ENCODE results near the gene GABARAP. TPM values are rescaled to one million over a fixed set of nuclear protein-coding genes. Genes with fewer than 3 reads are reported as not detected.

GABARAP gene
- total RNA-seq, 3 donors from 2014 or later (not counting 1 experiment from before 2014, with no cell fraction given): 256 to 277 (median 276) TPM

- no peaks in the 10 kb centered on the region for H3K27me3 Mint-ChIP-seq (ENCODE audit: low read depth in 2 of 2)
- intact Hi-C loops (cut with micrococcal nuclease): no loop called here
- peaks cover 19 to 32% of the 10 kb centered on the region in 2 donors for H3K4me1 Mint-ChIP-seq
- Histone ChIP-seq H3K27ac (ENCODE audit: low read length) (no peak overlapping the region), H3K27me3 (ENCODE audit: control insufficient read depth, insufficient read depth, low read length) (no peaks in the 10 kb centered on the region), H3K9me3 (ENCODE audit: control insufficient read depth, insufficient read depth, low read length) (no peaks in the 10 kb centered on the region), H3K4me1 (ENCODE audit: control insufficient read depth, insufficient read depth, low read length) (peaks cover 28% of the 10 kb centered on the region), H3K4me3 (ENCODE audit: low read length) (no peak overlapping the region), H3K36me3 (ENCODE audit: control insufficient read depth, insufficient read depth, low read length) (peaks cover 53% of the 10 kb centered on the region)
- H3K9me3 Mint-ChIP-seq: no peaks in the 10 kb centered on the region
- no peak for TF ChIP-seq CTCF (IDR thresholded peaks at IDR 0.05)
- no peak overlapping the region for H3K27ac Mint-ChIP-seq
- 92% methylated on average over 7 of the region's 7 CpGs for WGBS (ENCODE audit: insufficient coverage)
- no peak for DNase-seq
- H3K4me3 Mint-ChIP-seq: no peak overlapping the region
- no peaks in the 10 kb centered on the region for H3K36me3 Mint-ChIP-seq
- ATAC-seq: no peak
These were observed 19.3 kb downstream of the GABARAP start for GRCh38 chr17:7222972-7223292.

- H3K27me3 Mint-ChIP-seq (ENCODE audit: low read depth in 2 of 2): no peaks in the 10 kb centered on the region
- DNase-seq: no peak
- H3K4me1 Mint-ChIP-seq: peaks cover 19 to 36% of the 10 kb centered on the region in 2 donors
- peak overlapping the region; percentile 21 for H3K4me3 Mint-ChIP-seq
- peak overlapping the region in 1 of 2 donors; percentile 98 for H3K27ac Mint-ChIP-seq
- 94% methylated on average over 15 of the region's 15 CpGs for WGBS (ENCODE audit: insufficient coverage)
- Histone ChIP-seq H3K27me3 (ENCODE audit: control insufficient read depth, insufficient read depth, low read length) (no peaks in the 10 kb centered on the region), H3K4me1 (ENCODE audit: control insufficient read depth, insufficient read depth, low read length) (peaks cover 33% of the 10 kb centered on the region), H3K9me3 (ENCODE audit: control insufficient read depth, insufficient read depth, low read length) (no peaks in the 10 kb centered on the region), H3K36me3 (ENCODE audit: control insufficient read depth, insufficient read depth, low read length) (peaks cover 47% of the 10 kb centered on the region), H3K4me3 (ENCODE audit: low read length) (no peak overlapping the region), H3K27ac (ENCODE audit: low read length) (no peak overlapping the region)
- no peaks in the 10 kb centered on the region for H3K9me3 Mint-ChIP-seq
- no peak for ATAC-seq
- H3K36me3 Mint-ChIP-seq: no peaks in the 10 kb centered on the region
- no peak for TF ChIP-seq CTCF (IDR thresholded peaks at IDR 0.05)
- intact Hi-C loops (cut with micrococcal nuclease): no loop called here
These were observed 19.9 kb downstream of the GABARAP start for GRCh38 chr17:7222093-7222971.

- Mint-ChIP-seq H3K4me1 (peaks cover 19 to 40% of the 10 kb centered on the region in 2 donors), H3K9me3 (no peaks in the 10 kb centered on the region), H3K4me3 (peak overlapping the region; percentile 98), H3K27me3 (ENCODE audit: low read depth in 2 of 2) (peaks cover 0 to under 1% of the 10 kb centered on the region in 2 donors), H3K27ac (peak overlapping the region; percentile 94 to 98), H3K36me3 (no peaks in the 10 kb centered on the region)
- H3K27ac ChIP-seq (ENCODE audit: low read length): no peak overlapping the region
- H3K36me3 ChIP-seq (ENCODE audit: control insufficient read depth, insufficient read depth, low read length): peaks cover 40% of the 10 kb centered on the region
- no peak for TF ChIP-seq CTCF (IDR thresholded peaks at IDR 0.05)
- no peaks in the 10 kb centered on the region for H3K9me3 ChIP-seq (ENCODE audit: control insufficient read depth, insufficient read depth, low read length)
- H3K4me1 ChIP-seq (ENCODE audit: control insufficient read depth, insufficient read depth, low read length): peaks cover 33% of the 10 kb centered on the region
- no peak for DNase-seq
- ATAC-seq: no peak
- H3K4me3 ChIP-seq (ENCODE audit: low read length): no peak overlapping the region
- intact Hi-C loops (cut with micrococcal nuclease): no loop called here
- WGBS (ENCODE audit: insufficient coverage): 91% methylated on average over 10 of the region's 10 CpGs
- no peaks in the 10 kb centered on the region for H3K27me3 ChIP-seq (ENCODE audit: control insufficient read depth, insufficient read depth, low read length)
These were observed 20.8 kb downstream of the GABARAP start for GRCh38 chr17:7221278-7222092.
